Smooth muscle cell (in vitro differentiated cells): ENCODE results near the gene ATRNL1. TPM values are rescaled to one million over a fixed set of nuclear protein-coding genes. Genes with fewer than 3 reads are reported as not detected.

Source experiments
- DNase-seq: peaks from one replicate; lab custom pipeline; 2025; ENCODE audit not compliant: unreplicated experiment; lab: John Stamatoyannopoulos, UW
- H2AFZ ChIP-seq: fragments of 200-600 bp; sonication (generic); 2 replicates; pipeline ENCODE4 v1.6.0; 2016; ENCODE audit warnings: antibody characterized with exemption, low read depth, mild to moderate bottlenecking
- H3F3A ChIP-seq: fragments of 200-600 bp; sonication (generic); 2 replicates; pipeline ENCODE4 v1.6.0; 2017; ENCODE audit warnings: antibody characterized with exemption, low read depth
- H3K27ac ChIP-seq: fragments of 200-600 bp; sonication (generic); 2 replicates; pipeline ENCODE4 v1.5.1; 2016; ENCODE audit warnings: low read depth, mild to moderate bottlenecking
- H3K27me3 ChIP-seq: fragments of 200-600 bp; sonication (generic); 2 replicates; pipeline ENCODE4 v1.6.1; 2016; ENCODE audit warnings: low read depth, mild to moderate bottlenecking
- H3K36me3 ChIP-seq: fragments of 200-600 bp; sonication (generic); 2 replicates; pipeline ENCODE4 v1.5.1; 2016; ENCODE audit warnings: low read depth
- H3K4me1 ChIP-seq: fragments of 200-600 bp; sonication (generic); 2 replicates; pipeline ENCODE4 v1.5.1; 2016; ENCODE audit warnings: low read depth
- H3K4me2 ChIP-seq: fragments of 200-600 bp; sonication (generic); 2 replicates; pipeline ENCODE4 v1.6.0; 2016; ENCODE audit warnings: mild to moderate bottlenecking
- H3K4me3 ChIP-seq: fragments of 200-600 bp; sonication (generic); 2 replicates; pipeline ENCODE4 v1.5.1; 2016; ENCODE audit warnings: mild to moderate bottlenecking
- H3K79me2 ChIP-seq: fragments of 200-600 bp; sonication (generic); 2 replicates; pipeline ENCODE4 v1.6.0; 2016; ENCODE audit warnings: low read depth, mild to moderate bottlenecking
- H3K9ac ChIP-seq: fragments of 200-600 bp; sonication (generic); 2 replicates; pipeline ENCODE4 v1.6.0; 2016; ENCODE audit warnings: low read depth
- H3K9me3 ChIP-seq: fragments of 200-600 bp; sonication (generic); replicated peaks from 2 replicates; pipeline ENCODE4 v1.5.1; 2016; ENCODE audit warnings: low read depth
- H4K20me1 ChIP-seq: fragments of 200-600 bp; sonication (generic); 2 replicates; pipeline ENCODE4 v1.6.0; 2016; ENCODE audit warnings: low read depth
- WGBS: methylation state at CpG from one replicate; pipeline ENCODE4 v1.1.7; 2016; ENCODE audit warnings: low lambda C conversion rate; 5-methylcytosine and 5-hydroxymethylcytosine counted together
- polyA plus RNA-seq: library from polyadenylated mRNA; unstranded; fragments of >200 nt; fragmentation: Nextera tagmentation; extraction: Ambion mirVana; gene quantifications from 2 replicates; pipeline ENCODE4 v1.2.1, GENCODE V29; 2016
- total RNA-seq: library from RNA; depleted of rRNA; stranded (reverse); fragments of >200 nt; gene quantifications from 2 replicates; pipeline ENCODE4 v1.2.3, GENCODE V29; 2014
- TF ChIP-seq, protein P1 (sequence below): fragments of 200-600 bp; sonication (generic); IDR thresholded peaks from 2 replicates; pipeline ENCODE4 v1.5.1; 2017; ENCODE audit warnings: borderline replicate concordance, mild to moderate bottlenecking, antibody characterized with exemption; ENCODE audit not compliant: insufficient read depth, poor library complexity, severe bottlenecking

The ATRNL1 gene
- total and polyA plus RNA-seq, 2 experiments from 2014 or later: 2.7 to 14.9 TPM

DNA sequence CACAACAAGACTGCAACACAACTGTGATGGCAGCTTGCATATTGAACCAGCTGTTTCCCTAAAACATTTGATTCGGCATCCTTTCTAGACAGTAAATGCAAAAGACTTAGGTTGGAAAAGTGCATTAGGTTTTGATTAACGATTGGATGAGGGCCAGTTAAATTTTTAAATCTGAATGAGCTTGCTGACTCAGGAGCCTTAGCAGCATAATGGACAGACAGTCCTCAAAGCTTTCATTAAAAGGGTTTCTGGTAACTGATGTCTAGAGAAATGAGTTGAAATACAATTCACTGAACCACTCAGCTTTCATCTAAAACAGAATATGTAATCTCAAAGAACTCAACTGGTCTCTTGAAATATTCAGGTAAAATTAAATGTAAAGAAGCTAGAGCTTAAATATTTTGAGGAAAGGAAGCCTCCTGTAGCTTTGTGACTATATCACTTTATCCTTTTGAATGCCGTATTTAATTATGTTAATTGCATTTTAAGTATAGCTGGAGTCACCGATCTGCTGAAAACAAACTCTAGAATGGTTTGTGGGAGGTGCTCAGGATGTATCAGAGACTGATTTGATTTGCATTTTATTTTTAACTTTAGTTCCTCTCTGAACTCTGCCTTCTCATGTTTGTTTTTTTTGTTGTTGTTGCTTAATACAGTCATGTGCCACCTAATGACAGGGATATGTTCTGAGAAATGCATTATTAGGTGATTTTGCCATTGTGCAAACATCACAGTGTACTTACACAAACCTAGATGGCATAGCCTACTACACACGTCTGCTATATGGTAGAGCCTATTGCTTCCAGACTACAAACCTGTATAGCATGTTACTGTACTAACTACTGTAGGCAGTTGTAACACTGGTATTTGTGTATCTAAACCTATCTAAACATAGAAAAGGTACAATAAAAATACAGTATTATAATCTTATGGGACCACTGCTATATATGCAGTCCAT is 29.2 kb upstream of the ATRNL1 start:
- no peak overlapping the region for H2AFZ ChIP-seq
- H3K27ac ChIP-seq: no peak overlapping the region
- no peak overlapping the region for H3K9ac ChIP-seq
- 75% methylated on average over 5 of the region's 5 CpGs for WGBS
- no peaks in the 10 kb centered on the region for H4K20me1 ChIP-seq
- H3K4me2 ChIP-seq: no peak overlapping the region
- H3K4me3 ChIP-seq: no peak overlapping the region
- no peaks in the 10 kb centered on the region for H3K9me3 ChIP-seq
- no peaks in the 10 kb centered on the region for H3K79me2 ChIP-seq
- H3K27me3 ChIP-seq: no peaks in the 10 kb centered on the region
- peaks cover 3% of the 10 kb centered on the region for H3F3A ChIP-seq
- no peak for DNase-seq
- no peaks in the 10 kb centered on the region for H3K36me3 ChIP-seq
- TF ChIP-seq, protein P1, sequence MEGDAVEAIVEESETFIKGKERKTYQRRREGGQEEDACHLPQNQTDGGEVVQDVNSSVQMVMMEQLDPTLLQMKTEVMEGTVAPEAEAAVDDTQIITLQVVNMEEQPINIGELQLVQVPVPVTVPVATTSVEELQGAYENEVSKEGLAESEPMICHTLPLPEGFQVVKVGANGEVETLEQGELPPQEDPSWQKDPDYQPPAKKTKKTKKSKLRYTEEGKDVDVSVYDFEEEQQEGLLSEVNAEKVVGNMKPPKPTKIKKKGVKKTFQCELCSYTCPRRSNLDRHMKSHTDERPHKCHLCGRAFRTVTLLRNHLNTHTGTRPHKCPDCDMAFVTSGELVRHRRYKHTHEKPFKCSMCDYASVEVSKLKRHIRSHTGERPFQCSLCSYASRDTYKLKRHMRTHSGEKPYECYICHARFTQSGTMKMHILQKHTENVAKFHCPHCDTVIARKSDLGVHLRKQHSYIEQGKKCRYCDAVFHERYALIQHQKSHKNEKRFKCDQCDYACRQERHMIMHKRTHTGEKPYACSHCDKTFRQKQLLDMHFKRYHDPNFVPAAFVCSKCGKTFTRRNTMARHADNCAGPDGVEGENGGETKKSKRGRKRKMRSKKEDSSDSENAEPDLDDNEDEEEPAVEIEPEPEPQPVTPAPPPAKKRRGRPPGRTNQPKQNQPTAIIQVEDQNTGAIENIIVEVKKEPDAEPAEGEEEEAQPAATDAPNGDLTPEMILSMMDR: no peak
- H3K4me1 ChIP-seq: no peaks in the 10 kb centered on the region

DNA sequence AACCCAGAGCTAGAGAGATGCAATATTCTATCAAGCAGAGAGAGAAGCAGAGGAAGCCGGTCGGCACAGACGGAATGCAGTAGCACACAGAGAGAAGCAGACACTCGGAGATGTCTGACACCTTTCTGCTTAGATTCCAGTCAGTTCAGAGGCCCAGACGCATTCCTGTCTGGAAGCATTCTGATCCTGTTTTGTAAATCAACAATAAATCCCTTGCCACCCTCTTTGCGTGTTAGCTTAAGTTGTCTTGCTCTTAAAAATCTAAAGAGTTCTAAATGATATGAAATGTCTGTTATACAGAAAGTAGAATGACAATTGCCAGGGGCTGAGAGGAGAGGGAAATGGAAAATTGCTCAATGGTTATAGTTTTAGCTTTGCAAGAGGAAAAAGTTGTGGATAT is 27.4 kb upstream of the ATRNL1 start:
- TF ChIP-seq, protein P1: no peak
- Histone ChIP-seq H2AFZ (peak overlapping the region; percentile 85), H3K9ac (peak overlapping the region; percentile 13), H3K79me2 (no peaks in the 10 kb centered on the region), H3K4me3 (no peak overlapping the region), H3K4me2 (peak overlapping the region; percentile 69), H3K27me3 (no peaks in the 10 kb centered on the region), H3K4me1 (no peaks in the 10 kb centered on the region), H3K27ac (peak overlapping the region; percentile 64), H3K9me3 (no peaks in the 10 kb centered on the region), H3F3A (peaks cover 3% of the 10 kb centered on the region), H4K20me1 (no peaks in the 10 kb centered on the region), H3K36me3 (no peaks in the 10 kb centered on the region)
- 9% methylated on average over 6 of the region's 6 CpGs for whole genome bisulfite sequencing
- DNase-seq: no peak

DNA sequence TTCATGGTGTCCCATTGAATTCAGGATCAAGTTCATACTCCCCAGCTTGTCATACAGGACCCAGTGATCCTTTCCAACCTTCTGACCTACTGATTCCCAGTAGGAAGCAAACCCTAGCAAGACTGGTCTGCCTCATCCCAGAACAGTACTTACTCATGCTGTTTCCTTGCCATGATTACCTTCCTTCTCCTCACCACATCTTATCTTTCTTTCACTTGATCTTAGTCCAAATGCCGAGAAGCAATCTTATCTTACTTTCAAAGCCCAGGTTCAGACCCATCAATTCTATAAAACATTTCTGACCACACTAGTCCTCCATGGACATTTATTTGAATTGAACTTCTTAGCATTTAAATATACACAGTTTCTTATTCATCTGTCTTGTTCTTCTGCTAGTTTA is 26.6 kb upstream of the ATRNL1 start:
- TF ChIP-seq, protein P1: no peak
- no peaks in the 10 kb centered on the region for H3K36me3 ChIP-seq
- H3K9ac ChIP-seq: no peak overlapping the region
- H3K4me3 ChIP-seq: no peak overlapping the region
- H3K27ac ChIP-seq: peak overlapping the region; percentile 64
- no peak for DNase-seq
- peak overlapping the region; percentile 69 for H3K4me2 ChIP-seq
- H4K20me1 ChIP-seq: no peaks in the 10 kb centered on the region
- H3F3A ChIP-seq: peaks cover 3% of the 10 kb centered on the region
- WGBS: 23% methylated on average over 1 of the region's 1 CpG
- no peaks in the 10 kb centered on the region for H3K9me3 ChIP-seq
- H3K79me2 ChIP-seq: no peaks in the 10 kb centered on the region
- H3K27me3 ChIP-seq: no peaks in the 10 kb centered on the region
- no peak overlapping the region for H2AFZ ChIP-seq
- H3K4me1 ChIP-seq: no peaks in the 10 kb centered on the region
